HCT116 (cell line): Measurements from ENCODE around the gene DDI2. TPM values are rescaled to one million over a fixed set of nuclear protein-coding genes. Genes with fewer than 3 reads are reported as not detected.

Source experiments
- ATAC-seq: fragments of 200-7000 bp; cut with Tn5 transposase; 2 replicates; pipeline ENCODE4 v1.9.1; 2020; ENCODE audit warnings: mild to moderate bottlenecking, moderate library complexity
- BruUV-seq: library from RNA; stranded (reverse); fragments of 400-500 nt; replicated peaks from 2 replicates; lab custom pipeline; 2021; lab: Mats Ljungman, UMichigan
- CTCF ChIA-PET: fragments of 300-600 bp; sonication (Branson Sonifier 250); formaldehyde crosslinking; loops from one replicate; lab custom pipeline; 2021; ENCODE audit warnings: antibody characterized with exemption; lab: Charles Lee
- POLR2A ChIA-PET: fragments of 300-600, 350-600 bp; sonication (Branson Sonifier 250); formaldehyde crosslinking; loops from one replicate; lab custom pipeline; 2021; ENCODE audit warnings: antibody characterized with exemption; lab: Charles Lee
- RAD21 ChIA-PET, 2 experiments: fragments of 300-600 bp; sonication (Branson Sonifier 250); formaldehyde crosslinking; loops; one replicate each; lab custom pipeline; 2023; ENCODE audit warnings: low total read pairs in 2 of 2; ENCODE audit not compliant: uncharacterized antibody in 2 of 2, unreplicated experiment in 2 of 2, low non-redundant PET in 1 of 2; lab: Charles Lee
- DNase-seq: peaks from one replicate; pipeline ENCODE4 v3.0.0-alpha.2; 2010; ENCODE audit warnings: low read depth, low spot score
- H2AFZ ChIP-seq: fragments of 200-600 bp; shearing (Covaris generic), sonication (generic); 2 replicates; pipeline ENCODE4 v1.6.1; 2017; ENCODE audit warnings: low read depth, mixed run types, mixed read lengths, antibody characterized with exemption, low read length; ENCODE audit not compliant: poor library complexity, severe bottlenecking
- H3K27ac ChIP-seq: 2 replicates; pipeline ENCODE4 v1.5.1; 2012; ENCODE audit warnings: low read depth, low read length
- H3K27me3 ChIP-seq: fragments of 200-600 bp; sonication (generic); 2 replicates; pipeline ENCODE4 v1.6.1; 2016; ENCODE audit warnings: mixed run types, low read length, mixed read lengths; ENCODE audit not compliant: insufficient read depth
- H3K36me3 ChIP-seq, 2 experiments: fragments of 200-500 bp in 1 of 2; fragments of 200-600 bp in 1 of 2; sonication (Bioruptor generic) in 1 of 2; sonication (generic) in 1 of 2; 2 replicates each; pipeline versions ENCODE4 v1.5.1 to v1.6.1; 2014 to 2016; ENCODE audit warnings: low read length in 2 of 2, inconsistent platforms in 1 of 2, mixed read lengths in 1 of 2, mixed run types in 1 of 2; ENCODE audit not compliant: insufficient read depth in 2 of 2, control insufficient read depth in 1 of 2
- H3K4me1 ChIP-seq, 2 experiments: fragments of 200-600 bp in 1 of 2; sonication (generic) in 1 of 2; 2 replicates each; pipeline versions ENCODE4 v1.5.1 to v1.6.1; 2012 to 2017; ENCODE audit warnings: low read length in 2 of 2, inconsistent platforms in 1 of 2, mild to moderate bottlenecking in 1 of 2, mixed read lengths in 1 of 2, mixed run types in 1 of 2, moderate library complexity in 1 of 2; ENCODE audit not compliant: insufficient read depth in 2 of 2, control insufficient read depth in 1 of 2
- H3K4me2 ChIP-seq: fragments of 200-600 bp; sonication (generic); 2 replicates; pipeline ENCODE4 v1.6.1; 2017; ENCODE audit warnings: mixed run types, low read length, mixed read lengths
- H3K4me3 ChIP-seq, 2 experiments: fragments of 200-600 bp in 1 of 2; sonication (generic) in 1 of 2; replicated peaks in 1 of 2; 2 replicates each; pipeline ENCODE4 v1.5.1; 2011 to 2016; ENCODE audit warnings: low read length in 2 of 2, control low read depth in 1 of 2, low read depth in 1 of 2, mild to moderate bottlenecking in 1 of 2, mixed read lengths in 1 of 2, mixed run types in 1 of 2
- H3K79me2 ChIP-seq: fragments of 200-600 bp; sonication (generic); 2 replicates; pipeline ENCODE4 v1.6.1; 2017; ENCODE audit warnings: mild to moderate bottlenecking, mixed run types, low read length, moderate library complexity, mixed read lengths; ENCODE audit not compliant: insufficient read depth
- H3K9ac ChIP-seq: fragments of 200-600 bp; sonication (generic); 2 replicates; pipeline ENCODE4 v1.6.1; 2016; ENCODE audit warnings: low read length, mixed read lengths
- H3K9me2 ChIP-seq: fragments of 200-600 bp; sonication (generic), shearing (Covaris generic); 2 replicates; pipeline ENCODE4 v1.6.1; 2017; ENCODE audit warnings: mixed run types, mild to moderate bottlenecking, moderate library complexity; ENCODE audit not compliant: insufficient read depth
- H3K9me3 ChIP-seq, 2 experiments: fragments of 200-500 bp in 1 of 2; fragments of 200-600 bp in 1 of 2; sonication (Bioruptor generic) in 1 of 2; sonication (generic) in 1 of 2; 2 replicates each; pipeline ENCODE4 v1.6.1; 2014 to 2017; ENCODE audit warnings: low read length in 2 of 2, mixed read lengths in 2 of 2, inconsistent platforms in 1 of 2, low read depth in 1 of 2, mild to moderate bottlenecking in 1 of 2, mixed run types in 1 of 2, moderate library complexity in 1 of 2; ENCODE audit not compliant: control insufficient read depth in 1 of 2, insufficient read depth in 1 of 2
- H4K20me1 ChIP-seq: fragments of 200-600 bp; sonication (generic), shearing (Covaris generic); 2 replicates; pipeline ENCODE4 v1.6.1; 2017; ENCODE audit warnings: mixed run types, mild to moderate bottlenecking, moderate library complexity; ENCODE audit not compliant: insufficient read depth
- ATF3 ChIP-seq: IDR thresholded peaks from 2 replicates; pipeline ENCODE4 v1.6.1; 2012
- CBX3 ChIP-seq: IDR thresholded peaks from 2 replicates; pipeline ENCODE4 v1.6.1; 2012; ENCODE audit warnings: low read depth
- CTCF ChIP-seq, 3 experiments: fragments of 200-600 bp in 1 of 3; sonication (generic) in 1 of 3; IDR thresholded peaks in 2 of 3; conservative IDR thresholded peaks in 1 of 3; 2 replicates each; pipeline ENCODE4 v1.5.1; 2012 to 2017; ENCODE audit warnings: low read depth in 2 of 3, low read length in 2 of 3, antibody characterized with exemption in 1 of 3, borderline replicate concordance in 1 of 3, control low read depth in 1 of 3, mild to moderate bottlenecking in 1 of 3, mixed read lengths in 1 of 3, mixed run types in 1 of 3, moderate library complexity in 1 of 3; ENCODE audit not compliant: insufficient read depth in 1 of 3
- EZH2 ChIP-seq: fragments of 200-600 bp; sonication (generic); IDR thresholded peaks from 2 replicates; pipeline ENCODE4 v1.6.1; 2017; ENCODE audit warnings: antibody characterized with exemption, mixed run types
- JUND ChIP-seq: IDR thresholded peaks from 2 replicates; pipeline ENCODE4 v1.6.1; 2012
- POLR2A ChIP-seq: IDR thresholded peaks from 2 replicates; pipeline ENCODE4 v1.7.0; 2011; ENCODE audit warnings: borderline replicate concordance; ENCODE audit not compliant: insufficient read depth, insufficient read length; ENCODE audit errors: extremely low read depth
- RAD21 ChIP-seq: IDR thresholded peaks from 2 replicates; pipeline ENCODE4 v1.6.1; 2012; ENCODE audit warnings: low read depth, mild to moderate bottlenecking
- SP1 ChIP-seq: IDR thresholded peaks from 2 replicates; pipeline ENCODE4 v1.6.1; 2012; ENCODE audit warnings: low read depth
- SRF ChIP-seq: IDR thresholded peaks from 2 replicates; pipeline ENCODE4 v1.6.1; 2012; ENCODE audit warnings: low read depth
- YY1 ChIP-seq: IDR thresholded peaks from 2 replicates; pipeline ENCODE4 v1.6.1; 2011; ENCODE audit warnings: low read length, low read depth, moderate library complexity, mild to moderate bottlenecking; ENCODE audit not compliant: insufficient replicate concordance; ENCODE audit errors: extremely low read depth
- ZFX ChIP-seq: fragments of 450-650 bp; IDR thresholded peaks from 2 replicates; pipeline ENCODE4 v1.6.1; 2017
- ZNF274 ChIP-seq: fragments of 200-500 bp; sonication (Bioruptor generic); IDR thresholded peaks from 2 replicates; pipeline ENCODE4 v1.6.1; 2014; ENCODE audit warnings: mild to moderate bottlenecking, low read depth, low read length, inconsistent platforms
- intact Hi-C: fragments of 100-400 bp; cut with micrococcal nuclease; formaldehyde crosslinking; loops from 2 replicates; pipeline ENCODE4 v1.10.0; 2022
- total RNA-seq: library from RNA; stranded (reverse); gene quantifications from one replicate; pipeline ENCODE4 v1.2.1, GENCODE V29; 2021; ENCODE audit not compliant: unreplicated experiment
- TF ChIP-seq, protein P1 (sequence below): IDR thresholded peaks from 2 replicates; pipeline ENCODE4 v1.6.1; 2012; ENCODE audit warnings: low read depth
- TF ChIP-seq, protein P2 (sequence below): IDR thresholded peaks from 2 replicates; pipeline ENCODE4 v1.6.1; 2011; ENCODE audit warnings: mild to moderate bottlenecking, low read length, moderate library complexity; ENCODE audit not compliant: insufficient replicate concordance; ENCODE audit errors: extremely low read depth

The DDI2 gene
- total RNA-seq, 1 experiment from 2014 or later, result 26.3 TPM

GRCh38 chr1:15636436-15636835 lies 19.2 kb downstream of the DDI2 start (continued):
- TF ChIP-seq, protein P1, sequence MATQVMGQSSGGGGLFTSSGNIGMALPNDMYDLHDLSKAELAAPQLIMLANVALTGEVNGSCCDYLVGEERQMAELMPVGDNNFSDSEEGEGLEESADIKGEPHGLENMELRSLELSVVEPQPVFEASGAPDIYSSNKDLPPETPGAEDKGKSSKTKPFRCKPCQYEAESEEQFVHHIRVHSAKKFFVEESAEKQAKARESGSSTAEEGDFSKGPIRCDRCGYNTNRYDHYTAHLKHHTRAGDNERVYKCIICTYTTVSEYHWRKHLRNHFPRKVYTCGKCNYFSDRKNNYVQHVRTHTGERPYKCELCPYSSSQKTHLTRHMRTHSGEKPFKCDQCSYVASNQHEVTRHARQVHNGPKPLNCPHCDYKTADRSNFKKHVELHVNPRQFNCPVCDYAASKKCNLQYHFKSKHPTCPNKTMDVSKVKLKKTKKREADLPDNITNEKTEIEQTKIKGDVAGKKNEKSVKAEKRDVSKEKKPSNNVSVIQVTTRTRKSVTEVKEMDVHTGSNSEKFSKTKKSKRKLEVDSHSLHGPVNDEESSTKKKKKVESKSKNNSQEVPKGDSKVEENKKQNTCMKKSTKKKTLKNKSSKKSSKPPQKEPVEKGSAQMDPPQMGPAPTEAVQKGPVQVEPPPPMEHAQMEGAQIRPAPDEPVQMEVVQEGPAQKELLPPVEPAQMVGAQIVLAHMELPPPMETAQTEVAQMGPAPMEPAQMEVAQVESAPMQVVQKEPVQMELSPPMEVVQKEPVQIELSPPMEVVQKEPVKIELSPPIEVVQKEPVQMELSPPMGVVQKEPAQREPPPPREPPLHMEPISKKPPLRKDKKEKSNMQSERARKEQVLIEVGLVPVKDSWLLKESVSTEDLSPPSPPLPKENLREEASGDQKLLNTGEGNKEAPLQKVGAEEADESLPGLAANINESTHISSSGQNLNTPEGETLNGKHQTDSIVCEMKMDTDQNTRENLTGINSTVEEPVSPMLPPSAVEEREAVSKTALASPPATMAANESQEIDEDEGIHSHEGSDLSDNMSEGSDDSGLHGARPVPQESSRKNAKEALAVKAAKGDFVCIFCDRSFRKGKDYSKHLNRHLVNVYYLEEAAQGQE, result no peak
- no peak for TF ChIP-seq RAD21
- TF ChIP-seq ZFX, result no peak
- no peak for TF ChIP-seq CBX3

DNA sequence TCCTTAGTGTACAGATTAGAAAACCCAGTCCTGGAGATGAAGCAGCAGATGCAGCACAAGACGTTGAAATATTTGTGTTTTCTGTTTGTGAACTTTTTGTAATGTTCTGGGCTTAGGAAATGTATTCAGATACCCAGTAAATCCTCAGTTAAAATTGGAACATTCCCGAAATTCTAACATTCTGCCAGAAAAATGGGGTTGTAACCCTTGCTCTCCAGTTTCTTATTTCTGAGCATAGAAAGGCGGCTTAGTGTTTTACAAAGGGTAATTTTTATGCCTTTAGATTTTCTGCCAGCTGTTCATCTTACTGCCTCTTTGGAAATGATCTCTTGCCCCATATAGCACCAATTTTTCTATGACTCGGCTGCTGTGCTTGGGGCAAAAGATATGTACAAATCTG lies 20.6 kb downstream of the DDI2 start:
- Histone ChIP-seq H3K27me3 (no peaks in the 10 kb centered on the region), H3K27ac (no peak overlapping the region), H3K9me2 (no peaks in the 10 kb centered on the region), H3K4me3 (no peak overlapping the region), H3K9me3 (no peaks in the 10 kb centered on the region), H3K36me3 (peaks cover 39 to 66% of the 10 kb centered on the region in 2 experiments), H2AFZ (no peak overlapping the region), H4K20me1 (no peaks in the 10 kb centered on the region), H3K4me2 (no peak overlapping the region), H3K79me2 (no peaks in the 10 kb centered on the region), H3K9ac (no peak overlapping the region), H3K4me1 (no peaks in the 10 kb centered on the region)
- ATAC-seq (no peak), DNase-seq (no peak)
- intact Hi-C loops, result no loop called here
- ChIA-PET CTCF (no interaction called here), POLR2A (no interaction called here), RAD21 (no interaction called here)
- no TSS peak for BruUV-seq
- TF ChIP-seq CBX3, result no peak
- TF ChIP-seq POLR2A, result no peak
- TF ChIP-seq SP1, result no peak
- no peak for TF ChIP-seq ZNF274
- TF ChIP-seq, protein P2, sequence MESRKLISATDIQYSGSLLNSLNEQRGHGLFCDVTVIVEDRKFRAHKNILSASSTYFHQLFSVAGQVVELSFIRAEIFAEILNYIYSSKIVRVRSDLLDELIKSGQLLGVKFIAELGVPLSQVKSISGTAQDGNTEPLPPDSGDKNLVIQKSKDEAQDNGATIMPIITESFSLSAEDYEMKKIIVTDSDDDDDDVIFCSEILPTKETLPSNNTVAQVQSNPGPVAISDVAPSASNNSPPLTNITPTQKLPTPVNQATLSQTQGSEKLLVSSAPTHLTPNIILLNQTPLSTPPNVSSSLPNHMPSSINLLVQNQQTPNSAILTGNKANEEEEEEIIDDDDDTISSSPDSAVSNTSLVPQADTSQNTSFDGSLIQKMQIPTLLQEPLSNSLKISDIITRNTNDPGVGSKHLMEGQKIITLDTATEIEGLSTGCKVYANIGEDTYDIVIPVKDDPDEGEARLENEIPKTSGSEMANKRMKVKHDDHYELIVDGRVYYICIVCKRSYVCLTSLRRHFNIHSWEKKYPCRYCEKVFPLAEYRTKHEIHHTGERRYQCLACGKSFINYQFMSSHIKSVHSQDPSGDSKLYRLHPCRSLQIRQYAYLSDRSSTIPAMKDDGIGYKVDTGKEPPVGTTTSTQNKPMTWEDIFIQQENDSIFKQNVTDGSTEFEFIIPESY, result no peak
- TF ChIP-seq YY1, result no peak
- TF ChIP-seq SRF, result no peak
- TF ChIP-seq ATF3, result no peak
- no peak for TF ChIP-seq RAD21
- TF ChIP-seq, protein P1, result no peak
- no peak for TF ChIP-seq JUND
- no peak for TF ChIP-seq EZH2
- TF ChIP-seq CTCF (IDR thresholded peaks at IDR 0.05 in 2 of 3, conservative IDR thresholded peaks at IDR 0.05 in 1 of 3; ENCODE audit: borderline replicate concordance in 1 of 3, insufficient read depth in 1 of 3, low read depth in 2 of 3, low read length in 2 of 3), result no peak
